Measurements from ENCODE around the gene KIF23.

Gene KIF23

GRCh38 chr15:69479971-69480370, 65.8 kb downstream of the KIF23 start:
- no peak for DNase-seq (ENCODE audit: low spot score)
- TF ChIP-seq CTCF (IDR thresholded peaks at IDR 0.05; ENCODE audit: extremely low read depth, insufficient read depth, missing control alignments), result no peak
- in situ Hi-C loops (cut with MboI; ENCODE audit: low pct_unique_long_range_greater_than_20kb, low sequenced_read_pairs, unreplicated experiment), result loop anchor here (25.0 kb wide), 1 partner anchor 1232 kb away; no protein-coding TSS in a partner anchor

- DNase-seq (ENCODE audit: low spot score), result no peak
- in situ Hi-C loops (cut with MboI; ENCODE audit: low pct_unique_long_range_greater_than_20kb, low sequenced_read_pairs, unreplicated experiment), result loop anchor here (25.0 kb wide), 1 partner anchor 1231 kb away; no protein-coding TSS in a partner anchor
- no peak for TF ChIP-seq CTCF (IDR thresholded peaks at IDR 0.05; ENCODE audit: extremely low read depth, insufficient read depth, missing control alignments)
Observed at GRCh38 chr15:69480932-69481331, 66.8 kb downstream of the KIF23 start.

GRCh38 chr15:69482686-69483256, 68.6 kb downstream of the KIF23 start:
- TF ChIP-seq CTCF (IDR thresholded peaks at IDR 0.05; ENCODE audit: extremely low read depth, insufficient read depth, missing control alignments), result no peak
- in situ Hi-C loops (cut with MboI; ENCODE audit: low pct_unique_long_range_greater_than_20kb, low sequenced_read_pairs, unreplicated experiment), result loop anchor here (25.0 kb wide), 1 partner anchor 1230 kb away; no protein-coding TSS in a partner anchor
- DNase-seq (ENCODE audit: low spot score), result no peak

- in situ Hi-C loops (cut with MboI; ENCODE audit: low pct_unique_long_range_greater_than_20kb, low sequenced_read_pairs, unreplicated experiment), result loop anchor here (25.0 kb wide), 1 partner anchor 1227 kb away; no protein-coding TSS in a partner anchor
- TF ChIP-seq CTCF (IDR thresholded peaks at IDR 0.05; ENCODE audit: extremely low read depth, insufficient read depth, missing control alignments), result no peak
- no peak for DNase-seq (ENCODE audit: low spot score)
Observed at GRCh38 chr15:69484837-69485236, 70.7 kb downstream of the KIF23 start.

- DNase-seq (ENCODE audit: low spot score), result no peak
- in situ Hi-C loops (cut with MboI; ENCODE audit: low pct_unique_long_range_greater_than_20kb, low sequenced_read_pairs, unreplicated experiment), result loop anchor here (25.0 kb wide), 1 partner anchor 1226 kb away; no protein-coding TSS in a partner anchor
- no peak for TF ChIP-seq CTCF (IDR thresholded peaks at IDR 0.05; ENCODE audit: extremely low read depth, insufficient read depth, missing control alignments)
Observed at GRCh38 chr15:69486481-69487110, 72.4 kb downstream of the KIF23 start.

GRCh38 chr15:69489073-69489571, 75.0 kb downstream of the KIF23 start:
- DNase-seq (ENCODE audit: low spot score), result no peak
- in situ Hi-C loops (cut with MboI; ENCODE audit: low pct_unique_long_range_greater_than_20kb, low sequenced_read_pairs, unreplicated experiment), result loop anchor here (25.0 kb wide), 1 partner anchor 1223 kb away; no protein-coding TSS in a partner anchor

More at GRCh38 chr15:69489073-69489571, 75.0 kb downstream of the KIF23 start:
- no peak for TF ChIP-seq CTCF (IDR thresholded peaks at IDR 0.05; ENCODE audit: extremely low read depth, insufficient read depth, missing control alignments)
